HG02759 (cell line): ENCODE data around the gene NUS1.
A peak's percentile ranks its signal among the peaks of the same experiment; 100 is the strongest.
"Not testable (repeated sequence)": the region's sequence is repeated elsewhere in the genome, so short reads cannot be mapped to it uniquely, and the experiment has no call there.

Source experiments
- ATAC-seq: cut with Tn5 transposase; IDR thresholded peaks from one replicate; pipeline ENCODE4 v1.9.1; 2021; ENCODE audit warnings: mild to moderate bottlenecking, moderate library complexity; ENCODE audit not compliant: unreplicated experiment

Gene NUS1

DNA sequence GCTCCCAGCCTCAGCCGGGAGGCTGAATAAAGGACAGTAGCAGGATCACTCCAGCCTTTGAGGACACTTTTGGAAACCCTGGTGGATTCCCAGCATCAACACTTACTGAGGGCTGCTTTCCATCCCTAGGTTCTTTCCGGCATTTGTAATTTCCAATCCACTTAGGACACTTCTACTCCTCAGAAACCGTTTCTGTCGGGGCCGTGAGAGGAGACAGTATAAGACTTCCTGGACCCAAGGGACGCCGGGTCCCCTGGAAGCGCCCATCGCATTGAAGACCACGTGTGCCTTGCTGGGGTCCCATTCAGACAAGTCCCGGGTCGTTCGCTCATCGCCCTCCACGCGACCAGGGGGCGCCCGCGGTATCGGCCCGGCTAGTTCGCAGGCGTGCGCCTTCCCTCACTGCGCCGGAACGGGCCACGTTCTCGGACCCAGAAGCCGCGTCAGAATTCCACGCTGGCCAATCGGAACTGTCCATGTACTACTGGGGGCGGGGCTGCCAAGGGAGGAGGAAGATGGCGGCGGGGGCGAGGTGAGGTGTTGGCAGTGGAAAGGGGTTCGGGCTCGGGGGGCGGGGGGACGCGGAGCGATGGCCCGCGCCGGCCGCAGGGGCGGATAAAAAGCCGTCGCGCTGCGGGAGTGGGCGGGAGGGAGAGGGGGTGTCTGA, at the start of gene NUS1:
TSS of gene NUS1 (plus strand) at position 479 of the 667 bp plus-strand sequence. CDS start 202 bp downstream, outside the sequence.
- ATAC-seq = peak; percentile 97

DNA sequence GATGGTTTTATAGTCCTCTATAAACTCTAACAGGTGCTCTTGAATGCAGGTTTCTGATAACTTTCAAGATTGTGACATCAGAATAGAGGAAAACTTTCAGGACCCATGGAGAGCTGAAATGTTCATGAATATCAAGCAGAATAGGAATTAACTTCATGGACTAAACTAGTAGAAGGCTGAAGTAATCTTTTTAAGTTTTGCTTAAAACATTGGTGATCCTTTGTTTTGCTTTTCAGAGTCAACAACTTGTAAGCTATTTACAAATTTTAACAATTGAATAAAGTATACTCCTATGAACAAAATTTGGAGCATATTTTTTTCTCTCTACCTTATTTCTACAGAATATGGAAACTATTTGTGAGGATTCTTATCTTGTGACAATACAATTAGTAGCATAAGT, 47.7 kb upstream of the NUS1 start:
- no peak for ATAC-seq

DNA sequence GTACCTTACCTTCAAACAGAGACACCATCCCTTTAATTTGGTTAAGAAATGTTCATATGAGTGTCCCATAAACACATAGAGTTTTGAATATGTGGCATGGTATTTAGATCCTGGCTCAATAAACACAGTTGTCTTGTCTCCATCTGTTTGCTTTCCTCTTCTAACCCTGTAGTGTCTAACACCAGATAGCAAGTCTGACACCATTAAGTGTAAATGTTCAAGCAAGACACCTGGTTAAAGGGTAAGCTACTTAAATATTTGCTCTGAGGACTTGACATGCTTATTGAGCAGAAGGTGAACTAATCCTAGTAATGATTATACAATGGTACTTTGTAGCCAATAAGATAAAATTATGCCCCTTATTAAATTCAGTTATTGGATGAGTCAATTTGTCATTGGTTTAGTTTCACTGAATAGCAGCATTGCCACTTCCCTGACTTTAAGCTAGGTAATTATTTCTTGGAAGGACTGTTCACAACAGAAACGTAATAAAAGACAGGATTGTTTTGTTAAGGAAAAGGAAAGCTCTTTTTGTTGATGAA, 46.1 kb upstream of the NUS1 start:
- no peak for ATAC-seq

DNA sequence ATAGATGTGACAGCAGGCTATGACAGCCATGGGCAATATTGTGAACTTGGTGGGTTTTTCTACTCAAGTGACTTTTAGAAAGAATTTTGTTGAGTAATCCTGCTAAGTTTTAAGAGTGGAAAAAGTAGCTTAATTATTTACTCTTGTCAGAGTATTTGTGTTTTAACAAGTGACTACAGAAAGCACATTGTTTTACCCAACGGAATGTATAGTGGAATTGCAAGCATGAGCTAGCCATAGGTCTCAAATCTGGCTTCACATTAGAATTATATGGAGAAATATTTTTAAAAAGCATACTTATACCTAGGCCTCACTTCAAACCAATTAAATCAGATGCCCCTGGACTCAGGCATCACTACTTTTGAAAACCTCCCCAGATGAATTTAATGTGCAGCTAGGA, 37.5 kb upstream of the NUS1 start:
- no peak for ATAC-seq

DNA sequence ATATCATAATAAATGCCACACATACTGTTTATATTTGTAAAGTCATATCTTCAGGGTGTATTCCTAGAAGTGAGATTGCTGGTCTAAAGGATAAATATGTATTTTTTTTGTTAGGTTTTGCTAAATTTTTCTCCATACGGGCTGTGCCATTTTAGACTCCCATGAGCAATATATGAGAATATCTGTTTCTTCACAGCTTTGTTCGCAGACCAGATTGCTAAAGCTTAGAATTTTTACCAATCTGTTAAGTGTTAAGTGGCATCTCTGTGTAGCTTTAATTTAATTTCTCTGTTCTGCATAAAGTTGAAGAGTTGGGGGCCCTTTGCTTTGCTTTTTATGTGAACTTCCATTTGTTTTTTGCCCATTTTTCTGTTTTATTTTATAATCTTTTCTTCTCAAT, 32.3 kb upstream of the NUS1 start:
- no peak for ATAC-seq

DNA sequence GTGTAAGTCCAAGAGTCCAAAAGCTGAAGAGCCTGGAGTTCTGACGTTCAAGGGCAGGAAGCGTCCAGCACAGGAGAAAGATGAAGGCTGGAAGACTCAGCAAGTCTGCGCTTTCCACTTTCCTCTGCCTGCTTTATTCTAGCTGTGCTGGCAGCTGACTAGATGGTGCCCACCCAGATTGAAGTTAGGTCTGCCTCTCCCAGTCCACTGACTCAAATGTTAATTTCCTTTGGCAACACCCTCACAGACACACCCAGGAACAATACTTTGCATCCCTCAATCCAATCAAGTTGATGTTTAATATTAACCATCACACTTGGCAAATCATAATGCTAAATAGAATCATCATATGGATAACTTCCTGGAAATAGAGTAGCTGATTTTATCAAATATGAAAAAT, 23.3 kb upstream of the NUS1 start:
- not testable (repeated sequence) for ATAC-seq

DNA sequence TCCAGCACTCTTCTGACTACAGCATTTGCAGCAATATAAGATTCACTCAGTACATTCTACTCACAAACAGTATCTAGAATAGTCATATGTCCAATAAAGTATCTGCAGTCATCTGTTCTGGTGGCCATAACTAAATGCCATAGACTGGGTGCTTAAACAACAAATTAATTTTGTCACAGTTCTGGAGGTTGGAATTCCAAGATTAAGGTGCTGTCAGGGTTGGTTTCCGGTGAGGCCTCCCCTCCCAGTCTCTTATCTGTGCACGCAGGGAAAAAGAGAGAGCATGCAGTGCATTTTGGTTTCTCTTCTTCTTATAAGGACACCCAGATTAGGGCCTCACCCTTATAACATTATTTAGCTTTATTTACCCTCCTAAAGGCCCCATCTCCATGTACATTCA, 21.3 kb upstream of the NUS1 start:
- no peak for ATAC-seq

DNA sequence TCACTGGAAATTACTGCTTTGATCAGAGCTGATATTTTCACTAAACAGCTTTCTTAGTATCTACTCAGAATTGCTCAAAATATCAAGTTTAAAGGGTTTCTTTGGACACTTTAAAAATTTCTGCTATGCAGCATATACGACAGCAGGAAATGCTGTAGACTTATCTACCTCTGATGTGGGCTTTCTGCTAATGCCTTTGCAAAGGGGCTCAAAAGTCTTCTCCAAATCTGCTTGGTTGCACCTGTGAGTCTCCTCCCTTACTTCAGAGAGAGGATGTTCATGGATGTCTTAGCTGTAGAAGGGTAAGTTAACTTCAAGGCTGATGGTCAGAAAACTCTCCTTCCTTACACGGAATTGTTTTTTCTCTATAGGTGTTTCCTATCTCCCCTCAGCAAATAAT, 19.9 kb upstream of the NUS1 start:
- ATAC-seq = no peak

DNA sequence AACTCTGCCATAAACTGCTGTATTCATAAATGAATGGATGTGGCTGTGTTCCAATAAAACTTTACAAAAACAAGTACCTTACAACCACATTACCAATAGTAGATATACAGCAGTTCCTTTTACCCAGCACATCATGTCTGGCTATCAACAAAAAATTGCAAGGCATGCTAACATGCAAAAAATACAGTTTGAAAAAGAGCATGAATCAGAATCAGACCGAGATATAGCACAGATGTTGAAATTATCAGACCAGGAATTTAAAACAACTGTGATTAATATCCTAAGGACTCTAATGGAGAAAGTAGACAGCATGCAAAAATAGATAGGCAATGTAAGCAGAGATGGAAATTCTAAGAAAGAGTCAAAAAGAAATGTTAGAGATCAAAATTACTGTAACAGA, 8.4 kb upstream of the NUS1 start:
- ATAC-seq = no peak

DNA sequence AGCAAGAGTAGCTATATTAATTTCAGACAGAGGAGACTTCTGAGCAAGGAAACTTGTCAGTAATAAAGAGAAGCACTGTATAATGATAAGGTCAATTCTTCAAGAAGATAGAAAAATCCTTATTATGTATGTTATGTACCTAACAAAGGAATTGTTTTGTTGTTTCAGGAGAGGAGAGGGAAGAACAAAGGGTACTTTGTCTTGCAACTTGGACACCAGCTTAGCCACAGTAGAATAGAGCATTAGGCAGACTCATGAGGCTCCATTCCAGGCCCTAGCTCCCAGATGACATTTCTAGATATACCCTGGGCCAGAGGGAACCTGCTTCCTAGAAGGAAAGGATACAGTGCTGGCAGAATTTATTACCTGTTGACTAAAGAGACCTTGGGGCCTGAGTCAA, 6.5 kb upstream of the NUS1 start:
- no peak for ATAC-seq

DNA sequence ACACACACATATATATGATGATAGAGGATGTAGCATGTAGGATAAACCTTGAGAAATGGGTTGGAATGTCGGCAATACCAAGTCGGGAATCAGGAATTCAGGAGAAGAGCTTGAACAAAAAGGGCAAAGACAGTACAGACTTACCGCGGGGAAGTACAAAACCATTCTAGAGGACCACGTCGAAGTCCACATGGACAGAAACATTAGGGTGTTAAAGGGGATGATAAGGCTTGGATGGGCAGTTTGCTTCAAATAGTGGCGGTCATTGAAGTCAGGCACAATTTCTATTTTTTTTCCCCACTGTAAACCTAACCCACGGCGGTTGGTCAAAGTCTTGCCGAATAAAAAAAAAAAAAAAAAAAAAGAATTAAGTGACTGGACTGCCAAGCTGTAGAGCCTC, 766 bp upstream of the NUS1 start:
- no peak for ATAC-seq

DNA sequence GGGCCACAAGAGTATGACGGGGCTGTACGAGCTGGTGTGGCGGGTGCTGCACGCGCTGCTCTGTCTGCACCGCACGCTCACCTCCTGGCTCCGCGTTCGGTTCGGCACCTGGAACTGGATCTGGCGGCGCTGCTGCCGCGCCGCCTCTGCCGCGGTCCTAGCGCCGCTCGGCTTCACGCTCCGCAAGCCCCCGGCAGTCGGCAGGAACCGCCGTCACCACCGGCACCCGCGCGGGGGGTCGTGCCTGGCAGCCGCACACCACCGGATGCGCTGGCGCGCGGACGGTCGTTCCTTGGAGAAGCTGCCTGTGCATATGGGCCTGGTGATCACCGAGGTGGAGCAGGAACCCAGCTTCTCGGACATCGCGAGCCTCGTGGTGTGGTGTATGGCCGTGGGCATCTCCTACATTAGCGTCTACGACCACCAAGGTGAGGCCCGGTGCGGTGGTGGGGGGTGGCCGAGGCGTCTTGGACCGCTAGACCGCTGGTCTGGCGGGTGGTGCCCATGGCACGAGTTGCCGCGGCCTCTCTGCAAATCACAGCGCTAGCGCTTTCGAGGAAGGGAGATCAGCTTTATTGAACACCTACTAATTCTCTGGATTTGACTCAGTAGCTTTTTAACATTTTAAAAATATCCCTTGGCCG, 511 bp downstream of the NUS1 start:
- ATAC-seq = peak; percentile 34

DNA sequence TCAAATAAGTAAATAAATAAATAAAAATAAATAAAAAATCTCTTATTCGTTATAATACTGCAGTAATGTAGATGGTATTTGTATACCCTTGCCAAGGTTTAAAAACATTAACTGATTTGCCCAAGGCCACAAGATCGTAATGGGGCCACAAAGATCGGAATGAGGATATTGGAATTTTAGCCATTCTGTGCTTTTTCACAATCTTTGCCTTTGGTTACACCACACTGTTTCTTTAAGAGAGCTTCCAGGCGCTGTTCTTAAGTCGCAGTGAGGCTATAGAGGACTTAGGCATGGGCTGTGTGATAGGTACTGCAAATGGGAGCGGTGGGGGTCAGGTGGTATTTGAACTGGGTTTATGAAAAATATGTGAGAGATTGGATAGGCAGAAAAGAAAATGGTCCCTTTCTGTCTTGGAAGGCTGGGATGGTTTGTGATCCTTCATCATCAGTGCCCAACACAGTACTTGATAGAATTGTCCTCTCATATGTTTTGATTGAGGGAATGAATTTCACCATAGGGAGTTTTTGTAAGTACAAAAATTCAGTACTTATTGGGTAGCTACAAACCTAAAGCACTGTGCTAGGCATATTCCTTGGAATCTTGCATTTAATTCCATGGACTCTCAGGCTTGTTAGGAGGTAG, 1.4 kb downstream of the NUS1 start:
- ATAC-seq = no peak

DNA sequence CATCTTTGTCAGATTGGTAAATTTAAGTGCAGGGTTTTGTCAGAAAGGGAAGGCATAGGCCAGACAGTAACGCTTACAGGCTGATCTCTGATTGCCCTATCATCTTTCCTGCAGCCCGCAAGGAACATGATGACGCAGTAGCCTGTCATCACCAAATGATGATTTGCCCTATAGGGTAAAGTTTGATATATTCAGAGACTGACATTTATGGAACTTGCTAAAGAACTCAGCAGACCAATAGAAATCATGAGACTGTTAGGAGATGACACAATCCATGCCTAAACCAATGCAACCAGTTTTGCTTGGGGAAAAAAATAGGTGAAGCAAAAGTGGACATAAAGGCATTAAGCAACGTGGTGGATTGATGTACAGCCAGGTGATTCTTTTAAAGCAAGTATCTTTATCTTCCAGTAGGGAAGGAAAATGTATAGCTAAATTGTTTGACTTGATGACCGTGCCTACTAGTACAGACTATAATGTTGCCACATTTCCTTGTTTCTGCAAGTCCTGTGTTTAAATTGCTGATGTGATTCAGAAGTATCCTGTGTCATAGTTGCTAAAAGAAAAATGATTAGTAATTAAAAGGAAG, 2.4 kb downstream of the NUS1 start:
- ATAC-seq = no peak

DNA sequence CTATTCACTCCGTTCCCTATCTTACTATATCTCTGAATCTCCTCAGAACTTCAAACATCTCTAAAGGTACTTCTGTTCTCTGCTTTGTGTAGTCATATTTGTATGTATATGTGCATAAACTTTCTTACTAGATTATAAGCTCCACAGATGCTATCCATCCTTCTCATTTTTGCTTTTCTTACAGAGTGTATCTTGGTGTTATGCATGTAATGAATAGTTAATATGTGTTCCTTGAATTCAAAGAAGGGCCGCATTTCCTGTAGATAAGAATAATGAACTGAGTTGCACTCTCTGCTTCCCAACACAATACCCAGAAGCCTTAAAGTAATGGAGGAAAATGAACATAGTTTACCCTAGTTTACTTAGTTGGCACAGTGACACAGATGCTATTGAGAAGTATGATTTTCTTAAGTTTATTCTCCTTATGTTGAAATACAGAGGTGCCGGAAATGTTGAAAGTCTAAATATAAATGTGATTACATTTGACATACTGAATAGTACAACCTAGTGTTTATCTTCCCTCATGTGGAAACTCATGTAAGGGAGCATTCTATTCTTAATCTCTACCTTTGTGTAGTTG, 6.0 kb downstream of the NUS1 start:
- no peak for ATAC-seq

DNA sequence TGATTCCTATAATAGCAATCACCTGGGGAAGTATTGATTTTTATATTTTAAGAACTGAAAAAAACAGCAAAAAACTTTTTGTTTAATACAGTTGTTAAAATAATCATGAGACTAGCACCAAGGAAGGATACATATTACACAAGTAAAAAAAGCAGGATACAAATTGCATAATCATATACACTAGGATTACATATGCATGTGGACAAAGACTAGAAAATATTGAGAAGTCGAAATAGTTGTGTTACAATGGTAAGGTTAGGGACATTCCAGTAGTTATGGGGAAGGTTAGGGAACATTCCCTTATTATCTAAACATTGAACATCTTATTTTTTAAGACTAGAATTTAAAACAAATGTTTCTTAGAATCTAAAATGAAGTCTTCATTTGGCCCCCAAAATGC, 9.5 kb downstream of the NUS1 start:
- no peak for ATAC-seq

DNA sequence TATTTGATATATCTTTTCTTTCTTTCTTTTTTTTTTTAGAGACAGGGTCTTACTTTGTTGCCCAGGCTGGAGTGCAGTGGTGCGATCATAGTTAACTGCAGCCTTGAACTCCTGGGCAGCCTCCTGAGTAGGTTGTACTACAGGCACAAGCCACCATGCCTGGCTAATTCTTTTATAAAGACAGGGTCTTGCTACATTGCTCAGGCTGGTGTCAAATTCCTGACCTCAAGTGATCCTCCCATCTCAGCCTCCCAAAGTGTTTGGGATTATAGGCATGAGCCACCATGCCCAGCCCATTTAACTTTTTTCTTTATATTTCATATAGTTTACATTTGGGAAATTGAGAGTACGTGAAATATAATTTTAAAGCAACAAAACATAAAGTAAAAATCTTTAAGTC, 10.1 kb downstream of the NUS1 start:
- ATAC-seq = no peak

DNA sequence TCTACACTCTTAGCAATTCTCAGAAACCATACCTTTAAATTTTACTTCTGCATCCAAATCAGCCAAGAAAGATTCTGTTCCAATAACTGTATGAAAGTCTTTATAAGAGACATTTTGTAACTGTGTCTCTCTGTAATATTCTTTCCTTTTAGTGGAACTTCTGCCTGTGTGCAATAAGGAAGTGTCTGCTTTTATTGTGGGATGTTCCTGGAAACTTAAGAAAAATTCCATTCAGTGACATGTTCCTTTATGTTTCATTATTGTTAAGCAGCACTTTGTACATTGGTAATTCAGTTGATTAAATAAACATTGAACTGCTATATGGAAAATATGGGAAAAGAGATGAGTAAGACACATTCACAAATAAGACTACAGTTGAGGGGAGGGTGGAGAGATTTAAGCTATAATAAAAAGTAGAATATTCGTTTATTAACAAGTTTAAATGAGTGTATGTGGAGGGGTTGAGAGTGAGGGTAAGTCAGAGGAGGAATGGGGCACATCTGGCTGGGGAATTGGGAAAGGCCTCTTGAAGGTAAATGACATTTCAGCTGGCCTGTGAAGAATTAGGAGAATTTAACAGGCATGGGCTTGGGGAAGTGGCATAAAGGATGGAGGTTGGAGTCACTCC, 11.9 kb downstream of the NUS1 start:
- no peak for ATAC-seq

DNA sequence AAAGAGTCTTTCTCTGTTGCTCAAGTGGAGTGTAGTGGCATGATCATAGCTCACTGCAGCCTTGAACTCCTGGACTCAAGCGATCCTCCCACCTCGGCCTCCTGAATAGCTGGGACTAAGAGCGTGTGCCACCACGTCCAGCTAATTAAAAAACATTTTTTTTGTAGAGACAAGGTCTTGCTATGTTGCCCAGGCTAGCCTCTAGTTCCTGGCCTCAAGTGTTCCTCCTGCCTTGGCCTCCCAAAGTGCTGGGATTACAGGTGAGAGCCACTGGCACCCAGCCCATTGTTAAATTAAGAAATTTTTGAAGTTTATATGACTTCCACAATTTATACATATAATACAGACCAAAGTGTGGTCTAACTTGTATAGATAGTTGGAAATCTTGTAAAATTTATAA, 14.3 kb downstream of the NUS1 start:
- ATAC-seq = not testable (repeated sequence)

DNA sequence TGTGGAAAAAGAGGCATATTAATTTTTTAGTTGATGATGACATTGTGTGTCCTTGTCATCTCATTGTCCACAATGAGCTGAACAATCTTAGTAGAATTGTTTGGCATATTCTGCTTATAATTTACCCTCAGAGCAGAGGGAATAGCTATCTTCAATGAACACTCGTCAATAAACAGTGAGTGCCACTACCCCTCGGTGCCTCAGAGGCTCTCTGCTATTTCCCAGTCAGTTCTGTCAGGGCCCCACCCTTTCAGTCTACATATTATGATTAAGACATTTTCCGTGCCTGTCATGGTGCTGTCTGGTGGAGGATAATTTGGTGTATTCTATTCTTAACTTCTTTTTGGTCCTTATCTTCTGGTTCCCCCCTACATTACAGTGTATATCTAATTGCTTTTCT, 31.2 kb downstream of the NUS1 start:
- ATAC-seq = no peak

DNA sequence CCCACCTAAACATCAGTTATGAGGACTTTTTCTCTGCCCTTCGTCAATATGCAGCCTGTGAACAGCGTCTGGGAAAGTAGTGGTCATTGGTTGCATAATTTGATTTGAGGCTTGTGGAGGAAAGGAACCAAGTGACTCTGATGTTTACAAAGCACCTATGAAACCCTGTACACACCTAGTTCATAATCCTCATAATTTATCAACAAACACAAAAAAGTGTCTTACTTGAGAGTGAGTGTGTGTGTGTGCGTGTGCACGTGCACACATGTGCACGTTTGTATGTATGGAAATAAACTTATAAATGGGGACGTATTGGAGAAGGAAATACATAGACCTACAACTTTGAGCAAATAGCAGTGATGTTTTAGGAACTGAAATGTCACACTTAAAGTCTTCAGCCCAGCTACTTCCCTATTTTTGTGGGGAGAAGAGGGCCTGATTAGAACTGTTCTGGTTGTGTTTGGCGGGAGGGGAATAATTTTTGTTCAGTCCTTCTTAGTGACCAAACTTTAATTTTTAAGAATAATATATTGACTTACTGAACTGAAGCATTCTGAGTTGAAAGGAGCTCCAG, 31.8 kb downstream of the NUS1 start:
- ATAC-seq = not testable (repeated sequence)
